ENCODE results near the gene NCK2.

The NCK2 gene

DNA sequence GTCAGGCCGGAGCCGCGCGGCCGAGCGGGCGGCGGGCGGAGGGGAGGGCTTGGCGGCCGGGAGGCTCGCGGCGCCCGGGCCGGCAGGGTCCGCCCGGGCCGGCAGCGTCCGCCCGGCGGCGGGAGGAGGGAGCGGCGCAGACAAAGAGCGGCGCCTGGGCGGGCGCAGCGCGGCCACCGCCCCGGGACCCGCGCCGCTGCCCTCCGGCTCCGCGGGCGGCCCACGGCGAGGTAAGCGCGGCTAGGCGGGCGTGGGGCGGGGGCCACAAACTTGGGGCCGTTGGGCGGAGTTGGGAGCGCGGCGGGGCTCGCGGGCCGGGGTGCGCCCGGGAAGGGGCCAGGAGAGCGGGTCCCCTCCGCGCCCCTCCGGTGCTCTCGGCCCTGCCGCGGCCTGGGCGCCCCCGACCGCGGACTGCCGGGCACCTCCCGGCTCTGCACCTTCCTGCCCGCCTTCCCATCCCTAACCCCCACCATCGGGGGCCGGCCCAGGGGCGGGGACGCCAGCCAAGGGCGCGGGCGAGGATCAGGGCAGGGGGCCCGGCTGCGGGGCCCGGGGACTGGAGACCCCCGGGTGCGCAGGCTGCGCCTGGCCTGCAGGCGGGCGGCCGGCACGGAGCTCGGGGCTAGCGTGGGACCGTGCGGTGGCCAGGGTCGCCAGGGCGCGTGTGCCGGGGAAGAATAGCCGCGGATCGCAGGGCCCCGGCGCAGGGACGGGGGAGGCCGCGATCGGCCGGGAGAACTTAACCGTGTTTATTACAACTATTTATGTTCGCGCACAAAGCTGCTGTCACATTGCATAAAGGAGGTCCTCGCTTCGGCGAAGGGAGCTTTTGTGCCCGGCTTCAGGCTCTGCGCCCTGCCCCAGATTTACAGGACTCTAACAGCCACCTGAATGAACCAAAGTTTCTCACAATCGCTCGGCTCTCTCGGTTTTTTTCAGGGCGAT lies at the start of gene NCK2:
NCK2 (plus strand) TSS at position 4 of the 945 bp plus-strand sequence. CDS start 110,152 bp downstream, outside the sequence.
- no peak for FAIRE-seq

- no peak for FAIRE-seq
These were observed 46.8 kb upstream of the NCK2 start for GRCh38 chr2:105697781-105698449.

DNA sequence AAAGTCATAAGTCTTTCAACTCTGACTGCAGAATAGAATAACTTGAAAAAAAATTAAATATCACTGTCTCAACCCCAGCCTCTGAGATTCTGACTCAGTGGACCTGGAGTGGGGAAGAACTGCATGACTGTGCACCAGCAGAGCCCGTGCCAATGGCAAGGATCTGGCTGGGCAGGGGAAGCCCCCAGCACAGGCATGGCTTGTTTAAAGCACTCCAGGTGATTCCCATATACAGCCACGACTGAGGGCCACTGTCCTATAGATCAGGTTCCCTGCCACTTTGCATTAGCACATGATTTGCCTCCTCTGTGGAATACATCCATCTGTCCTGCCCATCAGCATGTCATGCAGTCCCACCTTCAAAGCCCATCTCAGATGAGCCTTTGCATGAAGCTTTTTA lies 45.9 kb upstream of the NCK2 start:
- no peak for FAIRE-seq

- FAIRE-seq, result no peak
These were observed 43.7 kb upstream of the NCK2 start for GRCh38 chr2:105701042-105701441.

DNA sequence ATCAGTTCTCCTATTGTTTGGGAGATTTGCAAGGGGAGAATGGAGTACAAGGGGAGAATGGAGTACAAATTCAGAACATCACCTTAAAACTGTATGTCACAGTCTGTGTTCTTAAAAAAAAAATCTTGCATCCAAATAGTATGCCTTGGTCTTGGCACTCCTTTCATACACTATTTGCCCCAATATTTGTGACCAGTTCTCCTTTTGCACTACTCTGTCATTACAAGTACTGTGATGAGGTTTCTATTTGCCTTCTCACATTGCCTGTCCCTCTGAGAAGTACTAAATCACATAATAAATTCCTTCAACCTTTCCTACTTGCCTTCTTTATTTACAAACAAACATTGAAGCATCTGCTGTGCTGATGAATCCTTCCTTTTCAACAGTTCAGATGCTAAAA lies 36.0 kb upstream of the NCK2 start:
- FAIRE-seq, result no peak

- FAIRE-seq, result no peak
These were observed 33.3 kb upstream of the NCK2 start for GRCh38 chr2:105711394-105711793.

GRCh38 chr2:105712166-105712915 lies 32.4 kb upstream of the NCK2 start:
- no peak for FAIRE-seq

DNA sequence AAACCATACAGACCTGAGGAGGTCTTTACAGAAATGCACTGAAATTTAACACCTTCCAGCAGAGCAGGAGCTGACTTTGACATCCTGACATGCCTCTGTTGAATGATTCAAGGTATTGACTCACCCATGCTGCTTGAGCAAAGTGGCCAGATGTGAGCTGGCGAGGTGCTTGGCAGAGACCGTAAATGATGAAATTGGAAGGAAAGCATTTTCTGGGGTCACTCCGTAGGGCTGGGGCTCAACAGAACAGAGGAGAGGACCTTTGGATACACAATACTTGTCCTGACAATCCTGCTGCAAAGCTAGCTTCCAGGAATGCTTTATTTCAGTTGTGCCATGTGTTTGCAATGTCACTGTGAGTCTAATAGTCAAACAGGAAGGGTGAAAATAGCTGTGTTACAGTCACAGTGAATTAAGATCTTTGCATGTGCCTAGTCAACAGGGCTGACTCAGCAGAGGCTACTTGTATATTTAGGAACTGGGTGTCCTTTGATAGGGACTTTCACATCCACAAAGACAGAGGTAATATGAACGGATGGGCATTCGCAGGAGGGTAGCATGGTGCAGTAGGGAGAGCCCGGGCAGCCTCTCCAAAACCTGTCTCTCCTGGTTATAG lies 31.6 kb upstream of the NCK2 start:
- no peak for FAIRE-seq

- no peak for FAIRE-seq
These were observed 30.6 kb upstream of the NCK2 start for GRCh38 chr2:105714141-105714540.

DNA sequence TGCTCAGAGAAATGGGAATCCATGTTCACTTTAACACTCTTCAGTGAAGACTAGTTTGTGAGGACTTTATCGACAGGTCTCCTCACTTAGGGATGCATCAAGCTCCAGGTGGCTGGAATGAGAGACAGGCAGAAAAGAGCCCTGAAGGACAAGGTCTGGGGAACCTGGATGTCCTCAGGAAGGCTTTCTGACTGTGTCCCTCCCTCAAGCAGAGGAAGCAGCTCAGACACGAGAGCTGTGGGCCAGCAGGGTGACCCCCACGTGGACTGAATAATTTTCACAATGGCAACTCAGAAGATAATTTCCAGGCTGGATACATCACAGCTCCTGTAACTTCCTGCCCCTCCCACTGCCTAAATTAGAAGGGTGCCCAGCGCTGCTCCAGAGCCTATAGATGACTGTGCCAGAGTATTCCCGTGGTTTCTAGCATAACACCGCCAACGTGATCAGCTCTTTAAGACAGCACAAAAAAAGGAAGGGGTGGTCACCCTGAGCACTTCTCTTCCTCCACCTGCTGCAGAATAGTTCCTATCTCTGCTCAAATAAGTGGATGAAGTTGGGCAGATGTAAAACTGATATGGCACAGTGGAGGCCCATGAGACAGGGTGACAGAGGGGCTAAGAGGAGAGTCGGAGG lies 25.7 kb upstream of the NCK2 start:
- no peak for FAIRE-seq

- no peak for FAIRE-seq
These were observed 22.7 kb upstream of the NCK2 start for GRCh38 chr2:105721991-105722511.

DNA sequence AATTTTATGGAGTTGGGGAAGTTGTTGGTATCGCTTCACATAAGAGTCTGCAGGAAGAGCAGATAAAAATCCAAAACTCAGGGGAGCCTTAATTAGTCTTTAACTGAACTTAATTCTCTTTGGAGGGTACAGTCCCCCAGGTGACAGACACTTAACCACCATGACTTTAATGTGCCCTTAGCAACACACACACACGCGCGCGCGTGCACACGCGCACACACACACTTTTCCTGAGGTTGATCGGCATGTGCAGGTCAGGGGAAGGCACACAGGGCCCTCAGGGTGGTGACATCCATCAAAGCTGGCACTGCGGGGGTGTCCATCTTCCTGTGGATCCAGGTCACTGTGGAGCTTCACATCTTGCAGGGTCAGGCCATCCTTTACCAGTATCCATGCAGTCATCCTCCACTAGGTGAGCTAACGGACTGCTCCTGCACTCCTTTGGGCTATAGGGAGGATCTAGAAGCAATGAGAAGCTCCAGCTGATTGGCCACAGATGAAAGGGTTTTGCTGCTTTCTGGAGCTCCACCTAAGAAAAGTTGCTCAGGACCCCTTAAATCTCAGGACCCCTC lies 21.9 kb upstream of the NCK2 start:
- FAIRE-seq, result no peak

DNA sequence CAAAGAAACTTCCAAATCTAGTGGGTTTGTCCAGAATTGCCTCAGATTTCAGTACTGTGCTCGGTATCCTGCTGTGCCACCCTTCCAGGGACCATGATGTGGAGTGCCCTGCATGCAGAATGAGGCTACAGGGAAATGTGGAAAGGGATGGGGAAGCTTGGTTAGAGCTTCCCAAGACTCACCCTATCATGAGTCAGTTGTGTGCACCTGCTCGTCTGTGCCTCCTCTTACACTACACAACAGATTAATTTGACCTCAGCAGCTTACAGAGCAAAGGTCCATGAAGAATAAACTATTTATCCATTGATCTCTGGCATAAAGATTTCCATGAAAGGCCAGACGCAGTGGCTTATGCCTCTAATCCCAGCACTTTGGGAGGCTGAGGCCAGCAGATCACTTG lies 21.3 kb upstream of the NCK2 start:
- FAIRE-seq, result no peak

DNA sequence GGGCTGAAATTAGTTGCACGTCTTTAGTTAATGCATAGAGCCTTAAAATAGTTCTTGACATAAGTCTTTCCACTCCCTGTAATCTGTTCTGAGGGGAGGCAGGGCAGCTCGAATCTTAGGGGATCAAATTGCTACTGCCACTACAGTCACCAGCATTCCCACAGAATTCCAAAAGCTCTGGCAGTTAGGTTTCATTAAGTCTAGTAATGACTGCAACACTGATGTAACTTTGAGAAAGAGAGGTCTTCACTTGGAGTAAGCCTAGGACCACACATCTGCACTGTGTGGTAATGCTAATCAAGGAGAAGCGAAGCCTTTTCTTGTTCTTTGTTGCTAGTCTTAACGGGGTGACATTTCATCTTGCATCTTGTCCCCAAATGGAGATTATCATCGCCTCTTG lies 19.3 kb upstream of the NCK2 start:
- FAIRE-seq, result no peak

DNA sequence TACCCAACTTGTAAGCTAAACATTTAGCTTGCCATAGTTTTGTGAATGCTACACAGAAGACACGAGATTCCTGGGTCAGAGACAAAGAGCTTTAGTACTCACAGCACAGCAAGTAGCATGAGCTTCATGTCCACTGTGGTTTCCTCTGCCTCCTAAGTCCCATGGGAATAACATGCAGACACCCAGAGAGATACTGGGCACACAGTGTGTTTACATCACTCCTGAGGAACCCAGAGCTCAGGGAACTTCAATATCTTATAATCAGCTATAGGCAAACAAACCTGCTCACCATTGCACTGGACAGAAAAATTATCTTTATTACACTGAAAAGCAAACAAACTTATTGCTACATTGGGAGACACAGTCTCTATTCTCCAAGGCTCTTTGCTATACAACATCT lies 14.5 kb upstream of the NCK2 start:
- no peak for FAIRE-seq

- no peak for FAIRE-seq
These were observed 13.2 kb upstream of the NCK2 start for GRCh38 chr2:105731511-105731910.

- FAIRE-seq, result no peak
These were observed 12.6 kb upstream of the NCK2 start for GRCh38 chr2:105732101-105732500.

GRCh38 chr2:105732955-105733607 lies 11.6 kb upstream of the NCK2 start:
- FAIRE-seq, result no peak

DNA sequence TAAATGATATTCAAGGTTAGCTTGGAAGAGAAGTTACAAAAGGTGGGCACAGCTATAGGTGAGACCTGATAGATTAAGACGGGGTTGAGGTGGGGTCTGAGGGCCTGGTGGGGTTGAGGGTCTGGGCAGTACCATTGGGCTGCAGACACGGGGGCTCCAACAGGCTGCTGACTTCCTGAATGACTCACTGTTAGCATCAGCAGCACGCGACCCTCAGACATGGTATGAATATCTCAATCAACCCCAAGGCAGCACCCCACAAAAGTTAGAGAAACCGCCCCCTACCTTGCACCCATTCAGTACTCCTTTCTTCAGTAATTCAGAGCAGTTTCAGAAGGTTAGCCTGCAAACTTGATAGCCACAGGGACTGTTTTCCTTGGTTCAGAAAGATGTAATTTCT lies 10.8 kb upstream of the NCK2 start:
- no peak for FAIRE-seq

DNA sequence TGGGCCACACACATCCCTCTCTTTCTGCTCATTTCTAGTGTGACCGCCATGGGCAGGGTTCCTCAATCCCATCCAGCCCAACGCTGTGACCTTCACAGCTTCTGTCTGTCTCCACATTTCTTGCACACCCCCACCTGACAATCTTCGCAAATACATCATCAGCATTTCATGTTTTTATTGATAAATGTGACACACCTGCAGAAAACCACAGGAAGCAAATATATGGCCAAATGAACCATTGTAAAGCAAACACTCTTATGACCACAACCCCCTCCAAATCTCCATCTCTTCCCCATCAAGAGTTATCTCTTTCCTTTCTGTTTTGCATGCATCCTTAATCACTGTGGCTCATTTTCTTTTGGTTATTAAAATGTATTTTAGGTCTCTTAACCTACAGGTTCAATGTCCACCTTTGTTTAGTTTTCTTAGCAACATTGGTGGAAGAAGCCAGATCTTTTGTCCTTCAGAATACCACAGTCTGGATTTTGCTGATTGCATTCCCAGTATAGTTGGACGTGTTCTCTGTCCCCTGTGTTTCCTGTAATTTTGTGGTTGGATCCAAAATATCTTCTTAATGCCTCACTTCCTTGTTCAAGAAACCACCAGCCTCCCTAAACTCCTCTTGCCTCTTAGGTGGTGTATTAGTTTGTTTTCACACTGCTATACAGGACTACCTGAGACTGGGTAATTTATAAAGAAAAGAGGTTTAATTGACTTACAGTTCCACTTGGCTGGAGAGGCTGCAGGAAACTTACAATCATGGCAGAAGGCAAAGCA lies 9.8 kb upstream of the NCK2 start:
- FAIRE-seq, result no peak

All from colon (tissue), 2 donors.